K562 (cell line): Measurements from ENCODE around the gene VWA7. TPM values are rescaled to one million over a fixed set of nuclear protein-coding genes. Genes with fewer than 3 reads are reported as not detected.

Source experiments
- ATAC-seq: fragments of 200-7000 bp; cut with Tn5 transposase; 3 replicates; pipeline ENCODE4 v1.9.1; 2020; ENCODE audit warnings: moderate library complexity
- BruUV-seq: library from RNA; stranded (reverse); fragments of 400-500 nt; replicated peaks from 2 replicates; lab custom pipeline; 2021; lab: Mats Ljungman, UMichigan
- CTCF ChIA-PET: fragments of 300-600 bp; formaldehyde crosslinking; extraction: SDS; loops from one replicate; lab custom pipeline; 2021; ENCODE audit warnings: low intra/inter-chr PET ratio; lab: Yijun Ruan, JAX
- POLR2A ChIA-PET: fragments of 300-600, 350-650 bp; sonication (Branson Sonifier 250); formaldehyde crosslinking; extraction: SDS; loops from one replicate; lab custom pipeline; 2021; ENCODE audit warnings: antibody characterized with exemption, inconsistent platforms; lab: Yijun Ruan, JAX
- DNase-seq, 4 experiments: peaks; one replicate each; pipeline versions ENCODE4 v3.0.0 to v3.0.0-alpha.2; 2011 to 2018; ENCODE audit warnings: low spot score in 3 of 4, mixed read lengths in 3 of 4; ENCODE audit errors: extremely low read depth in 1 of 4
- FAIRE-seq: peaks from 2 replicates; lab custom pipeline; 2011; peaks lifted over from hg19 to GRCh38; lab: Jason Lieb, UNC
- H2AFZ ChIP-seq: 2 replicates; pipeline ENCODE4 v1.6.0; 2011; ENCODE audit warnings: low read depth, low read length, control low read depth, inconsistent platforms
- H3K27ac ChIP-seq: fragments of 200-600 bp; 3 replicates; pipeline ENCODE4 v1.8.0; 2011; ENCODE audit warnings: low read depth, mild to moderate bottlenecking, control low read depth, inconsistent platforms, low read length, moderate library complexity, mixed read lengths; ENCODE audit errors: extremely low read depth
- H3K27me3 ChIP-seq, 2 experiments: fragments of 300-600 bp in 1 of 2; 2 replicates in 1 of 2; 3 replicates in 1 of 2; pipeline versions ENCODE4 v1.6.0 to v1.8.0; 2011; ENCODE audit warnings: inconsistent platforms in 2 of 2, low read length in 2 of 2, mild to moderate bottlenecking in 1 of 2, mixed read lengths in 1 of 2, moderate library complexity in 1 of 2; ENCODE audit not compliant: control insufficient read depth in 2 of 2, insufficient read depth in 2 of 2
- H3K36me3 ChIP-seq: fragments of 300-600 bp; 3 replicates; pipeline ENCODE4 v1.8.0; 2011; ENCODE audit warnings: mild to moderate bottlenecking, low read length, inconsistent platforms; ENCODE audit not compliant: control insufficient read depth, insufficient read depth
- H3K4me1 ChIP-seq, 2 experiments: fragments of 200-600 bp in 1 of 2; replicated peaks in 1 of 2; 2 replicates in 1 of 2; 3 replicates in 1 of 2; pipeline versions ENCODE4 v1.5.1 to v1.8.0; 2011; ENCODE audit warnings: inconsistent platforms in 2 of 2, low read length in 2 of 2, mild to moderate bottlenecking in 1 of 2, mixed read lengths in 1 of 2, moderate library complexity in 1 of 2; ENCODE audit not compliant: control insufficient read depth in 2 of 2, insufficient read depth in 2 of 2
- H3K4me2 ChIP-seq: 2 replicates; pipeline ENCODE4 v1.6.1; 2011; ENCODE audit warnings: low read length, control low read depth, inconsistent platforms, mixed read lengths; ENCODE audit not compliant: insufficient read depth
- H3K4me3 ChIP-seq: fragments of 200-600 bp; sonication (generic), shearing (Covaris generic); 2 replicates; pipeline ENCODE4 v1.5.1; 2016; ENCODE audit warnings: control low read depth, inconsistent platforms
- H3K79me2 ChIP-seq: fragments of 200-600 bp; 3 replicates; pipeline ENCODE4 v1.8.0; 2011; ENCODE audit warnings: low read length, inconsistent platforms; ENCODE audit not compliant: control insufficient read depth, insufficient read depth
- H3K9ac ChIP-seq, 2 experiments: 2 replicates each; pipeline versions ENCODE4 v1.6.0 to v1.6.1; 2011; ENCODE audit warnings: low read depth in 2 of 2, low read length in 2 of 2, control low read depth in 1 of 2, inconsistent platforms in 1 of 2, mild to moderate bottlenecking in 1 of 2, mixed read lengths in 1 of 2; ENCODE audit not compliant: insufficient read depth in 1 of 2
- H3K9me1 ChIP-seq: one replicate; pipeline ENCODE4 v1.6.0; 2011; ENCODE audit warnings: inconsistent platforms, mild to moderate bottlenecking, low read length, moderate library complexity; ENCODE audit not compliant: control insufficient read depth, insufficient read depth
- H3K9me3 ChIP-seq: replicated peaks from 2 replicates; pipeline ENCODE4 v1.5.1; 2011; ENCODE audit warnings: low read depth, low read length, inconsistent platforms; ENCODE audit not compliant: control insufficient read depth, insufficient read depth
- H4K20me1 ChIP-seq: replicated peaks from 2 replicates; pipeline ENCODE4 v1.6.1; 2011; ENCODE audit warnings: low read length, inconsistent platforms, mixed read lengths; ENCODE audit not compliant: control insufficient read depth, insufficient read depth
- CBX8 ChIP-seq: fragments of 200-600 bp; sonication (generic); IDR thresholded peaks from 2 replicates; pipeline ENCODE4 v1.6.1; 2012; ENCODE audit warnings: borderline replicate concordance, mixed run types, low read depth, mild to moderate bottlenecking, moderate library complexity, mixed read lengths, low read length, control low read depth, inconsistent platforms; ENCODE audit not compliant: poor library complexity, severe bottlenecking; ENCODE audit errors: extremely low read depth
- DMBX1 ChIP-seq: fragments of 250-450 bp; sonication (Bioruptor Pico); IDR thresholded peaks from 2 replicates; pipeline ENCODE4 v1.8.0; 2022; ENCODE audit warnings: inconsistent platforms, mild to moderate bottlenecking, moderate library complexity, borderline replicate concordance
- E2F3 ChIP-seq: fragments of 250-450 bp; sonication (Bioruptor Pico); IDR thresholded peaks from 2 replicates; pipeline ENCODE4 v1.4.0; 2020; ENCODE audit warnings: mild to moderate bottlenecking
- HMBOX1 ChIP-seq: sonication (generic); IDR thresholded peaks from 2 replicates; pipeline ENCODE4 v1.6.1; 2016
- HNRNPLL ChIP-seq: fragments of 200-400 bp; formaldehyde crosslinking; IDR thresholded peaks from 2 replicates; pipeline ENCODE4 v1.6.1; 2017; ENCODE audit warnings: low read length, low read depth, mild to moderate bottlenecking; ENCODE audit not compliant: poor library complexity, severe bottlenecking
- RBFOX2 ChIP-seq: fragments of 200-400 bp; formaldehyde crosslinking; IDR thresholded peaks from 2 replicates; pipeline ENCODE4 v1.6.1; 2017; ENCODE audit warnings: low read depth, mild to moderate bottlenecking, low read length, moderate library complexity
- RFX5 ChIP-seq: IDR thresholded peaks from 2 replicates; pipeline ENCODE4 v1.6.1; 2011; ENCODE audit warnings: low read depth, mild to moderate bottlenecking, improper control_type of control experiment, low read length
- TAF9B ChIP-seq: fragments of 450-650 bp; IDR thresholded peaks from 2 replicates; pipeline ENCODE4 v1.6.1; 2018; ENCODE audit warnings: mild to moderate bottlenecking; ENCODE audit not compliant: partially characterized antibody
- TFAM ChIP-seq: fragments of 250-450 bp; sonication (Bioruptor Pico); conservative IDR thresholded peaks from 2 replicates; pipeline ENCODE4 v1.5.0; 2021; ENCODE audit warnings: mild to moderate bottlenecking, moderate library complexity
- ZNF23 ChIP-seq: fragments of 250-450 bp; sonication (Bioruptor Pico); IDR thresholded peaks from 2 replicates; pipeline ENCODE4 v1.4.0; 2020; ENCODE audit warnings: mild to moderate bottlenecking
- WGBS: fragments of 100-300 bp; shearing (Covaris generic); methylation state at CpG from one replicate; pipeline ENCODE4 v1.1.6; 2016; ENCODE audit warnings: low coverage, mixed read lengths; ENCODE audit not compliant: insufficient coverage; ENCODE audit errors: missing lambda C conversion rate; 5-methylcytosine and 5-hydroxymethylcytosine counted together
- in situ Hi-C: fragments of 300-500 bp; cut with MboI; formaldehyde crosslinking; loops from 4 replicates; pipeline ENCODE4 v1.15.0; 2018; ENCODE audit warnings: inconsistent platforms, mixed read lengths
- intact Hi-C: fragments of 100-400 bp; cut with micrococcal nuclease; formaldehyde crosslinking; loops from 2 replicates; pipeline ENCODE4 v1.14.2; 2022
- polyA plus RNA-seq, 8 experiments: library from polyadenylated mRNA; depleted of rRNA in 4 of 8; stranded (reverse) in 5 of 8; unstranded in 3 of 8; fragments of >200 nt; fragmentation: Nextera tagmentation in 2 of 8; fragmentation: Illumina TruSeq in 1 of 8; extraction: Ambion mirVana in 2 of 8; extraction: Trizol in 1 of 8; gene quantifications; 2 replicates each; pipeline versions ENCODE4 v1.2.1 to v1.2.3, GENCODE V29; 2011 to 2014; ENCODE audit warnings: inconsistent platforms in 1 of 8, missing spikeins in 1 of 8
- total RNA-seq, 7 experiments: library from RNA; depleted of rRNA in 6 of 7; stranded (reverse); fragments of >200 nt in 6 of 7; fragmentation: Illumina TruSeq in 2 of 7; extraction: Trizol in 2 of 7; gene quantifications; 2 replicates each; pipeline versions ENCODE4 v1.2.1 to v1.2.3, GENCODE V29; 2011 to 2021; ENCODE audit warnings: low replicate concordance in 1 of 7
- TF ChIP-seq, protein P1 (sequence below): sonication (generic); formaldehyde crosslinking; IDR thresholded peaks from 2 replicates; pipeline ENCODE4 v1.8.1; 2023; ENCODE audit warnings: mild to moderate bottlenecking, missing genetic modification reagents
- TF ChIP-seq, protein P2 (sequence below): fragments of 250-450 bp; sonication (Bioruptor Pico); IDR thresholded peaks from 2 replicates; pipeline ENCODE4 v1.4.0; 2020; ENCODE audit warnings: mild to moderate bottlenecking, moderate library complexity

VWA7 gene
- total and polyA plus RNA-seq, 9 of the 15 experiments (the other 6 are each of a cell fraction or from before 2014, with no cell fraction given): 0.18 to 2.9 (median 0.95) TPM

- peak overlapping the region; percentile 95 for H3K27ac ChIP-seq
- peak overlapping the region; percentile 99 for H3K9ac ChIP-seq
- in situ Hi-C loops (no loop called here), intact Hi-C loops (loop anchor here (1.0 to 10.0 kb wide), 4 partner anchors 32 to 240 kb away; partner anchors contain the start of genes ABHD16A, DXO and VARS1)
- peak; percentile 86 for FAIRE-seq
- peak; percentile 48 for ATAC-seq
- H3K79me2 ChIP-seq: peaks cover 79% of the 10 kb centered on the region
- ChIA-PET CTCF (interaction anchor here (0.5 kb wide), 1 partner anchor 129 kb away, joined by 4 read pairs; no protein-coding TSS in a partner anchor), POLR2A (interaction anchor here (0.5 to 13.1 kb wide), 27 partner anchors 9 to 216 kb away, joined by 3 to 236 read pairs (median 4); partner anchors contain the start of genes ABHD16A, BAG6, C6orf47 and CSNK2B)
- H3K27me3 ChIP-seq: no peaks in the 10 kb centered on the region
- peak; percentile 85 to 96 (median 90) for DNase-seq
- H3K9me3 ChIP-seq: no peaks in the 10 kb centered on the region
- peak overlapping the region; percentile 77 for H3K4me3 ChIP-seq
- peak overlapping the region; percentile 100 for H3K4me2 ChIP-seq
- H2AFZ ChIP-seq: no peak overlapping the region
- peaks cover 56% of the 10 kb centered on the region for H3K36me3 ChIP-seq
- peaks cover 24% of the 10 kb centered on the region for H4K20me1 ChIP-seq
- peaks cover 43 to 54% of the 10 kb centered on the region in 2 experiments for H3K4me1 ChIP-seq
- no peaks in the 10 kb centered on the region for H3K9me1 ChIP-seq
- no TSS peak for BruUV-seq
- under 1% methylated on average over 18 of the region's 18 CpGs for WGBS
- TF ChIP-seq E2F3: no peak; the same call in 1 of the 2 replicates
- TF ChIP-seq, protein P1, sequence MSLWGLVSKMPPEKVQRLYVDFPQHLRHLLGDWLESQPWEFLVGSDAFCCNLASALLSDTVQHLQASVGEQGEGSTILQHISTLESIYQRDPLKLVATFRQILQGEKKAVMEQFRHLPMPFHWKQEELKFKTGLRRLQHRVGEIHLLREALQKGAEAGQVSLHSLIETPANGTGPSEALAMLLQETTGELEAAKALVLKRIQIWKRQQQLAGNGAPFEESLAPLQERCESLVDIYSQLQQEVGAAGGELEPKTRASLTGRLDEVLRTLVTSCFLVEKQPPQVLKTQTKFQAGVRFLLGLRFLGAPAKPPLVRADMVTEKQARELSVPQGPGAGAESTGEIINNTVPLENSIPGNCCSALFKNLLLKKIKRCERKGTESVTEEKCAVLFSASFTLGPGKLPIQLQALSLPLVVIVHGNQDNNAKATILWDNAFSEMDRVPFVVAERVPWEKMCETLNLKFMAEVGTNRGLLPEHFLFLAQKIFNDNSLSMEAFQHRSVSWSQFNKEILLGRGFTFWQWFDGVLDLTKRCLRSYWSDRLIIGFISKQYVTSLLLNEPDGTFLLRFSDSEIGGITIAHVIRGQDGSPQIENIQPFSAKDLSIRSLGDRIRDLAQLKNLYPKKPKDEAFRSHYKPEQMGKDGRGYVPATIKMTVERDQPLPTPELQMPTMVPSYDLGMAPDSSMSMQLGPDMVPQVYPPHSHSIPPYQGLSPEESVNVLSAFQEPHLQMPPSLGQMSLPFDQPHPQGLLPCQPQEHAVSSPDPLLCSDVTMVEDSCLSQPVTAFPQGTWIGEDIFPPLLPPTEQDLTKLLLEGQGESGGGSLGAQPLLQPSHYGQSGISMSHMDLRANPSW (CRISPR knock-in tag): no peak
- TF ChIP-seq HMBOX1: no peak
- no peak for TF ChIP-seq RFX5
- TF ChIP-seq HNRNPLL: peak; percentile 26
- no peak for TF ChIP-seq TFAM (CRISPR knock-in tag)
- TF ChIP-seq RBFOX2: peak; percentile 91
- TF ChIP-seq, protein P2, sequence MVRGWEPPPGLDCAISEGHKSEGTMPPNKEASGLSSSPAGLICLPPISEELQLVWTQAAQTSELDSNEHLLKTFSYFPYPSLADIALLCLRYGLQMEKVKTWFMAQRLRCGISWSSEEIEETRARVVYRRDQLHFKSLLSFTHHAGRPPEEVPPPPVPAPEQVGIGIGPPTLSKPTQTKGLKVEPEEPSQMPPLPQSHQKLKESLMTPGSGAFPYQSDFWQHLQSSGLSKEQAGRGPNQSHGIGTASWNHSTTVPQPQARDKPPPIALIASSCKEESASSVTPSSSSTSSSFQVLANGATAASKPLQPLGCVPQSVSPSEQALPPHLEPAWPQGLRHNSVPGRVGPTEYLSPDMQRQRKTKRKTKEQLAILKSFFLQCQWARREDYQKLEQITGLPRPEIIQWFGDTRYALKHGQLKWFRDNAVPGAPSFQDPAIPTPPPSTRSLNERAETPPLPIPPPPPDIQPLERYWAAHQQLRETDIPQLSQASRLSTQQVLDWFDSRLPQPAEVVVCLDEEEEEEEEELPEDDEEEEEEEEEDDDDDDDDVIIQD (CRISPR knock-in tag): no peak
- TF ChIP-seq CBX8: no peak
- no peak; the same call in 1 of the 2 replicates for TF ChIP-seq DMBX1 (CRISPR knock-in tag)
- TF ChIP-seq TAF9B: no peak
- peak; percentile 10; the same call in 1 of the 2 replicates for TF ChIP-seq ZNF23
Observed at GRCh38 chr6:31734821-31735406, 42.2 kb downstream of the VWA7 start.
